ENCODE data around the gene FBXL16. TPM values are rescaled to one million over a fixed set of nuclear protein-coding genes. Genes with fewer than 3 reads are reported as not detected.

The FBXL16 gene
- total RNA-seq, 6 donors from 2014 or later, result 1.0 to 8.1 (median 4.1) TPM

DNA sequence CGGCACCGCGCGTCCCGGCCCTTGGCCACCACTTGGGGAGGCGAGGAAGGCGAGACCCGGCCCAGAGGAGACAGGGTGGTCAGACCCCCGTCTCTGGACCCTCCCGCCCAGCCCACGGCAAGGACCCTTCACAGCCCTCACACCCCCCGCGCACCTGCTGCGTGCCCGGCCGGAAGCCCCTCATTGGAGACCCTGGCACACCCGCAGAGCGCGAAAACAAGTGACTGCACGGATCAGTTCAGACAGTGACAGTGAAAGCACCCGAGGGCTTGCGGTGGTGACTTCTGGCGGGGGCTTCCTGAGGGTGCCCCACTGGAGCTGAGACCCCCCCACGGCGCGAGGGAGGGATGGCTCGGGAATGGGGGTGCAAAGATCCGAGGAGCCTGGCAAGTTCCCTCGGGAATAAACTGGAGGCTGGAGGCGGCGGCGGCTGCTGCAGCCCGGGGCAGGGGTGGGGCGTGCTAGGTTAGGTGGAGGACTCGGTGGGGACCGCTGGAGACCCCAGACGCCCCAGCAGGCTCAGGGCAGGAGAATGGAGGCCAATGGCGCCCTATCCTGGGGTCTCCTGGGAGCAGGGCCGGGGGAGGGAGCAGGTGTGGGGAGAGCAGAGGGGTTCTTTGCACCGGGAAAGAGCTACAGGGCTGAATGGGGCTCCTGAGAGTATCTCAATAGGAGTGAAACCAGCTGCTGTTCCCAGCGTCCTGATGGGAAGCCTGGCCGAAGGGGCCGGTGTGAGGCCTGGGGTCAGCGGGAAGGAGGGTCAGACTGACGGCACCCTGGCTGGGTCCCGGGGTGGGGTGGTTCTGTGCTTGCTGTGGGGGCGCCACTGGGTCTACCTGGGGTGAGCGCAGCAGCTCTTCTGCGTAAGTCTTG lies 824 bp upstream of the FBXL16 start:
- ATAC-seq (ENCODE audit: low FRiP score in 2 of 2), result no peak
- WGBS, 2 donors, result 1 to 8% methylated on average over 13 to 33 of the region's 49 CpGs

DNA sequence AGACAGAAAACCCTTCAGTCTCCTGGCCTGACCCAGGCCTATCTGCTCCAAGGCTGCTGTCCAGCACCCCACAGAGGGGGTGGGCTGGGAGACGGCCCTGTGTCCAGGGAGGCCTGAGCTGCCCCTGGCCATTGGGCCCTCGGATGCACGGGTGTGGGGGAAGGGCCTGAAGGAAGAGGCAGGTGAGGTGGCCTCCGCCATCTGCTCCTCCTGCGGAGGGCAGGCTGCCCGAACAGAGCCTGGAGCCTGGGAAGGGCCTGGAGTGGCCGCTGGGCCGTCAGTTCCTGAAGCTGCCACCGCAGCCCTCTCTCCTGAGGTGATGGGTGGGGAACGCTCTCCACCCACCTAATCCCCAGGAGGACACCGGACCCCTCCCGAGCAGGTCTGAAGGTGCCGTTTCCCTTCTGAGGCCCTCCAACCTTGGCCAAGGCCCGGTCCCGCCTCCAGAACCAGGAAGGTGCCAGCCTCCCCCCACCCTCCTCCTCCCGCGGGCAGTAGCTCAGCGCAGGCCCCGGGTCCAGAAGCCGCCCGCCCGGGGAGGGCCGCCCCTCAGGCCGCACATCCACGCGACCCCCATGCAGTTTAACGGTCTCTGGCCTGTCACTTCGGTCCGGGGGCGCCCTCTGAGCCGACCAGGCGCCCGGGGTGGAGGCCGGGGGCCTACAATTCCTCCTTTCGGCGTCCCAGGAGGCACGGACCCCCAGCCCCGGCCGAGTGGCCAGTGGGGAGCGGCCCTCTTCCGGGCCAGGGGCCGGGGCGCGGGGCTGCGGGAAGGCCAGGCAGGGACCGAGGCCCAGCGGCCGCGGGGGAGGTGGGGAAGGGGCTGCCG lies 835 bp downstream of the FBXL16 start:
- WGBS, 2 donors, result 22% methylated on average over 23 of the region's 50 CpGs; no CpG with 5 or more reads in 1 of the 2 donors
- Histone ChIP-seq H3K4me1 (peaks cover 5 to 30% (median 8%) of the 10 kb centered on the region in 4 donors), H3K36me3 (no peaks in the 10 kb centered on the region), H3K27ac (no peak overlapping the region), H3K27me3 (peaks cover 6 to 89% (median 49%) of the 10 kb centered on the region in 4 donors), H3K9me3 (no peaks in the 10 kb centered on the region), H3K4me3 (peak overlapping the region in 1 of 4 donors; percentile 15)
- TF ChIP-seq POLR2AphosphoS5 (IDR thresholded peaks at IDR 0.05), result no peak
- no peak for TF ChIP-seq POLR2A (IDR thresholded peaks at IDR 0.05)
- TF ChIP-seq, protein P1, sequence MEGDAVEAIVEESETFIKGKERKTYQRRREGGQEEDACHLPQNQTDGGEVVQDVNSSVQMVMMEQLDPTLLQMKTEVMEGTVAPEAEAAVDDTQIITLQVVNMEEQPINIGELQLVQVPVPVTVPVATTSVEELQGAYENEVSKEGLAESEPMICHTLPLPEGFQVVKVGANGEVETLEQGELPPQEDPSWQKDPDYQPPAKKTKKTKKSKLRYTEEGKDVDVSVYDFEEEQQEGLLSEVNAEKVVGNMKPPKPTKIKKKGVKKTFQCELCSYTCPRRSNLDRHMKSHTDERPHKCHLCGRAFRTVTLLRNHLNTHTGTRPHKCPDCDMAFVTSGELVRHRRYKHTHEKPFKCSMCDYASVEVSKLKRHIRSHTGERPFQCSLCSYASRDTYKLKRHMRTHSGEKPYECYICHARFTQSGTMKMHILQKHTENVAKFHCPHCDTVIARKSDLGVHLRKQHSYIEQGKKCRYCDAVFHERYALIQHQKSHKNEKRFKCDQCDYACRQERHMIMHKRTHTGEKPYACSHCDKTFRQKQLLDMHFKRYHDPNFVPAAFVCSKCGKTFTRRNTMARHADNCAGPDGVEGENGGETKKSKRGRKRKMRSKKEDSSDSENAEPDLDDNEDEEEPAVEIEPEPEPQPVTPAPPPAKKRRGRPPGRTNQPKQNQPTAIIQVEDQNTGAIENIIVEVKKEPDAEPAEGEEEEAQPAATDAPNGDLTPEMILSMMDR (IDR thresholded peaks at IDR 0.05), result no peak
- no peak for TF ChIP-seq EP300 (IDR thresholded peaks at IDR 0.05)
- ATAC-seq (ENCODE audit: low FRiP score in 2 of 2), result no peak
- peak in 1 of 2 donors; percentile 73 for DNase-seq

More for the DNA sequence above, 824 bp upstream of the FBXL16 start:
- DNase-seq, result peak in 1 of 2 donors; percentile 66
- no peak overlapping the region for H3K27ac ChIP-seq
- peaks cover 6 to 86% (median 43%) of the 10 kb centered on the region in 4 donors for H3K27me3 ChIP-seq
- H3K4me1 ChIP-seq, result peaks cover 5 to 21% (median 6%) of the 10 kb centered on the region in 4 donors
- H3K4me3 ChIP-seq, result peak overlapping the region in 1 of 4 donors; percentile 15
- H3K9me3 ChIP-seq, result no peaks in the 10 kb centered on the region
- no peak for TF ChIP-seq EP300 (IDR thresholded peaks at IDR 0.05)
- no peak for TF ChIP-seq POLR2A (IDR thresholded peaks at IDR 0.05)
- TF ChIP-seq, protein P1 (IDR thresholded peaks at IDR 0.05), result no peak
- H3K36me3 ChIP-seq, result no peaks in the 10 kb centered on the region

DNA sequence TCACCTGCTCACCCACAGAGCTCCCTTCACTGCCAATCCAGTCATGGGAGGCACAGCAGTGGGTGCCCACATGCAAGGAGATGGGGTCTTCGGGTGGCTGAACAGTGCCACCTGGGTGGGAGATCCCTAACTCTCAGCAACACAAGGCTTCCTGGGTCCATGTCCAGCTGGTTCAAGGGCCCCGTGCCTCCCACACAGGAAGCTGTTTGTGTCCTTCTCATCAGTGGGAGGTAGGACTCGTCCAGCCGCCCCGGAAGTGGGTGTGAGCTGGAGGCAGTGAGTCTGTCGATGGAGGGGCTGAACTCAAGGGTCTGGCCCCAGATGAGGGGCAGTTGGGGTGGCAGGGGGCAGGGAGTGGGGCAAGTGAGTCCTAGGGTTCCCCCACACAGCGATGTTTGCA lies 1.6 kb downstream of the FBXL16 start:
- WGBS, 2 donors, result 59% methylated on average over 6 of the region's 7 CpGs; no CpG with 5 or more reads in 1 of the 2 donors
- H3K27me3 ChIP-seq, result peaks cover 6 to 85% (median 47%) of the 10 kb centered on the region in 4 donors

DNA sequence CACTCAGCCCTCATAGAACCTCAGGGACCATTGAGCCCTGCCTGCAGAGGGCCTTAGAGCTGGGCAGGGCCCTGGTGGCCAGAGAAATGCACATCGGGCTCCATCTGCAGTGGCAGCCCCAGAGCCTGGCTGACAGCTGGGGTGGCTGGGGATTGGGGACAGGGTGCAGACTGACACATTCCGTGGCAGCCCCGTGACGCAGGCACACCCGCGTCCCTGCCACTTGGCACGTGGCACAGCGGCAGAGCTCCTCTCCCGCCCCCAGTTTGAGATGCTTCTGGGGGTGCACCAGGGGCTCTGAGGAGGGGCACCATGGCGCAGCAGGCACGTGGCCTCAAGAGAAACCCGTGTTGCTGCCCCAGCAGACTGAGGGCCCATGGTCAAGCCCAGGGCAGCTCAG lies 2.2 kb downstream of the FBXL16 start:
- ATAC-seq (ENCODE audit: low FRiP score in 2 of 2) (no peak), DNase-seq (peak in 1 of 2 donors; percentile 59)
- TF ChIP-seq EP300 (IDR thresholded peaks at IDR 0.05), result no peak
- TF ChIP-seq POLR2A (IDR thresholded peaks at IDR 0.05), result no peak
- TF ChIP-seq, protein P1 (IDR thresholded peaks at IDR 0.05), result no peak
- TF ChIP-seq POLR2AphosphoS5 (IDR thresholded peaks at IDR 0.05), result no peak
- no peak overlapping the region for H3K27ac ChIP-seq
- H3K9me3 ChIP-seq, result no peaks in the 10 kb centered on the region
- 69 to 92% methylated on average over 2 to 5 of the region's 12 CpGs for WGBS, 2 donors
- peaks cover 4 to 82% (median 47%) of the 10 kb centered on the region in 4 donors for H3K27me3 ChIP-seq
- no peaks in the 10 kb centered on the region for H3K36me3 ChIP-seq
- H3K4me1 ChIP-seq, result peaks cover 5 to 30% (median 8%) of the 10 kb centered on the region in 4 donors
- H3K4me3 ChIP-seq, result no peak overlapping the region

More for the DNA sequence above, 1.6 kb downstream of the FBXL16 start:
- TF ChIP-seq EP300 (IDR thresholded peaks at IDR 0.05) (no peak), POLR2AphosphoS5 (IDR thresholded peaks at IDR 0.05) (no peak), POLR2A (IDR thresholded peaks at IDR 0.05) (no peak)
- TF ChIP-seq, protein P1 (IDR thresholded peaks at IDR 0.05), result no peak
- ATAC-seq (ENCODE audit: low FRiP score in 2 of 2), result no peak
- Histone ChIP-seq H3K36me3 (no peaks in the 10 kb centered on the region), H3K4me1 (peaks cover 5 to 30% (median 8%) of the 10 kb centered on the region in 4 donors), H3K9me3 (no peaks in the 10 kb centered on the region), H3K4me3 (no peak overlapping the region), H3K27ac (no peak overlapping the region)
- DNase-seq, result peak in 1 of 2 donors; percentile 32

Data from upper lobe of left lung (tissue), 6 donors.